ENCODE data around the gene AKT3. TPM values are rescaled to one million over a fixed set of nuclear protein-coding genes. Genes with fewer than 3 reads are reported as not detected.

Gene AKT3
- total and polyA plus RNA-seq, 2 experiments from 2014 or later: 4.5 to 18.5 TPM

DNA sequence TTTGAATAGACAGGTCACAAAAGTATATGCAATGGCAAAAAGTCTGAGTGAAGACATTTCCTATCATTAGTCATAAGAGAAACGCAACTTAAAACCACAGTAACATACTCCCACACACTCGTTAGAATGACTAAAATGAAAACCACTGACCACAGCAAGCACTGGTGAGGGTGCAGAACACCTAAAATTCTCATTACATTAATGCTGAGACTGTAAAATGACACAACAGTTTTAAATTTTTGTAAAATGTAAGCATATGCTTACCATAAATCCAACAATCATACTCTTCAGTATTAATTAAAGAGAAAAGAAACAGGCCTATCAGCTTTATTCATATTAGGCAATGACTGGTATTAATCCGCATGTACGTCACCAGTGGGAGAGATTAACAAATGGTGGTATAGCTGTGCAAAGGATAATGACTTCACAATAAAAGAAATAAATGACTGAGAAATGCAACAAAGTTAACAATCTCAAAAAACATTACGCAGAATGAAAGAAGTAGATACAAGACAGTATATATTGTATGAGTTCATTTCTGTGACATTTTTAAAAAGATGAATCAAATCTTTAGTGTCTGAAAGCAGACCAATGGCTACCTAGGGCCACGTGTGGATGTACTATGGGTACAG, 253.5 kb downstream of the AKT3 start:
- ATAC-seq (no peak), DNase-seq (ENCODE audit: low spot score) (no peak)
- H3K4me3 Mint-ChIP-seq: no peak overlapping the region
- no peaks in the 10 kb centered on the region for H3K4me1 ChIP-seq (ENCODE audit: insufficient read depth)
- no peak overlapping the region for H2AFZ ChIP-seq
- no peaks in the 10 kb centered on the region for H3K79me2 ChIP-seq (replicated peaks; ENCODE audit: insufficient read depth)
- H3K27me3 ChIP-seq (ENCODE audit: insufficient read depth): no peaks in the 10 kb centered on the region
- H3K9me3 Mint-ChIP-seq: peaks cover 3% of the 10 kb centered on the region; the same call in 2 of the 3 replicates
- no peak overlapping the region for H3K4me3 ChIP-seq
- no peaks in the 10 kb centered on the region for H3K36me3 ChIP-seq (ENCODE audit: insufficient read depth)
- H3K36me3 Mint-ChIP-seq (ENCODE audit: low read depth): peaks cover 5% of the 10 kb centered on the region; the same call in 2 of the 3 replicates
- no peaks in the 10 kb centered on the region for H3K9me2 ChIP-seq (ENCODE audit: insufficient read depth)
- H3F3A ChIP-seq (replicated peaks; ENCODE audit: low read depth): no peaks in the 10 kb centered on the region
- no peak overlapping the region for H3K27ac Mint-ChIP-seq
- no peak overlapping the region for H3K4me2 ChIP-seq
- no peak overlapping the region for H3K27ac ChIP-seq (ENCODE audit: low read depth)
- no peaks in the 10 kb centered on the region for H4K20me1 ChIP-seq (replicated peaks; ENCODE audit: insufficient read depth)
- H3K4me1 Mint-ChIP-seq: no peaks in the 10 kb centered on the region
- TF ChIP-seq REST (IDR thresholded peaks at IDR 0.05; ENCODE audit: unreplicated experiment): no peak
- no peaks in the 10 kb centered on the region for H3K27me3 Mint-ChIP-seq (ENCODE audit: insufficient read depth, low read depth, poor library complexity)

- Histone ChIP-seq H3K27me3 (ENCODE audit: insufficient read depth) (no peaks in the 10 kb centered on the region), H3K4me3 (no peak overlapping the region), H4K20me1 (replicated peaks; ENCODE audit: insufficient read depth) (no peaks in the 10 kb centered on the region), H3K9me2 (ENCODE audit: insufficient read depth) (no peaks in the 10 kb centered on the region), H3K36me3 (ENCODE audit: insufficient read depth) (no peaks in the 10 kb centered on the region), H3K4me2 (no peak overlapping the region), H2AFZ (no peak overlapping the region), H3F3A (replicated peaks; ENCODE audit: low read depth) (no peaks in the 10 kb centered on the region), H3K4me1 (ENCODE audit: insufficient read depth) (no peaks in the 10 kb centered on the region), H3K79me2 (replicated peaks; ENCODE audit: insufficient read depth) (no peaks in the 10 kb centered on the region), H3K27ac (ENCODE audit: low read depth) (no peak overlapping the region)
- ATAC-seq (no peak), DNase-seq (ENCODE audit: low spot score) (no peak)
- no peak overlapping the region for H3K4me3 Mint-ChIP-seq
- TF ChIP-seq EZH2 (IDR thresholded peaks at IDR 0.05; ENCODE audit: low read depth, unreplicated experiment) (no peak), CREB1 (CRISPR knock-in tag; IDR thresholded peaks at IDR 0.05; ENCODE audit: low read depth) (no peak), ZNF331 (CRISPR knock-in tag; IDR thresholded peaks at IDR 0.05; ENCODE audit: low read depth) (no peak), JUNB (IDR thresholded peaks at IDR 0.05; ENCODE audit: unreplicated experiment) (no peak), CTCF (conservative IDR thresholded peaks at IDR 0.05; ENCODE audit: low read depth in 2 of 2) (no peak)
- TF ChIP-seq, protein P1, sequence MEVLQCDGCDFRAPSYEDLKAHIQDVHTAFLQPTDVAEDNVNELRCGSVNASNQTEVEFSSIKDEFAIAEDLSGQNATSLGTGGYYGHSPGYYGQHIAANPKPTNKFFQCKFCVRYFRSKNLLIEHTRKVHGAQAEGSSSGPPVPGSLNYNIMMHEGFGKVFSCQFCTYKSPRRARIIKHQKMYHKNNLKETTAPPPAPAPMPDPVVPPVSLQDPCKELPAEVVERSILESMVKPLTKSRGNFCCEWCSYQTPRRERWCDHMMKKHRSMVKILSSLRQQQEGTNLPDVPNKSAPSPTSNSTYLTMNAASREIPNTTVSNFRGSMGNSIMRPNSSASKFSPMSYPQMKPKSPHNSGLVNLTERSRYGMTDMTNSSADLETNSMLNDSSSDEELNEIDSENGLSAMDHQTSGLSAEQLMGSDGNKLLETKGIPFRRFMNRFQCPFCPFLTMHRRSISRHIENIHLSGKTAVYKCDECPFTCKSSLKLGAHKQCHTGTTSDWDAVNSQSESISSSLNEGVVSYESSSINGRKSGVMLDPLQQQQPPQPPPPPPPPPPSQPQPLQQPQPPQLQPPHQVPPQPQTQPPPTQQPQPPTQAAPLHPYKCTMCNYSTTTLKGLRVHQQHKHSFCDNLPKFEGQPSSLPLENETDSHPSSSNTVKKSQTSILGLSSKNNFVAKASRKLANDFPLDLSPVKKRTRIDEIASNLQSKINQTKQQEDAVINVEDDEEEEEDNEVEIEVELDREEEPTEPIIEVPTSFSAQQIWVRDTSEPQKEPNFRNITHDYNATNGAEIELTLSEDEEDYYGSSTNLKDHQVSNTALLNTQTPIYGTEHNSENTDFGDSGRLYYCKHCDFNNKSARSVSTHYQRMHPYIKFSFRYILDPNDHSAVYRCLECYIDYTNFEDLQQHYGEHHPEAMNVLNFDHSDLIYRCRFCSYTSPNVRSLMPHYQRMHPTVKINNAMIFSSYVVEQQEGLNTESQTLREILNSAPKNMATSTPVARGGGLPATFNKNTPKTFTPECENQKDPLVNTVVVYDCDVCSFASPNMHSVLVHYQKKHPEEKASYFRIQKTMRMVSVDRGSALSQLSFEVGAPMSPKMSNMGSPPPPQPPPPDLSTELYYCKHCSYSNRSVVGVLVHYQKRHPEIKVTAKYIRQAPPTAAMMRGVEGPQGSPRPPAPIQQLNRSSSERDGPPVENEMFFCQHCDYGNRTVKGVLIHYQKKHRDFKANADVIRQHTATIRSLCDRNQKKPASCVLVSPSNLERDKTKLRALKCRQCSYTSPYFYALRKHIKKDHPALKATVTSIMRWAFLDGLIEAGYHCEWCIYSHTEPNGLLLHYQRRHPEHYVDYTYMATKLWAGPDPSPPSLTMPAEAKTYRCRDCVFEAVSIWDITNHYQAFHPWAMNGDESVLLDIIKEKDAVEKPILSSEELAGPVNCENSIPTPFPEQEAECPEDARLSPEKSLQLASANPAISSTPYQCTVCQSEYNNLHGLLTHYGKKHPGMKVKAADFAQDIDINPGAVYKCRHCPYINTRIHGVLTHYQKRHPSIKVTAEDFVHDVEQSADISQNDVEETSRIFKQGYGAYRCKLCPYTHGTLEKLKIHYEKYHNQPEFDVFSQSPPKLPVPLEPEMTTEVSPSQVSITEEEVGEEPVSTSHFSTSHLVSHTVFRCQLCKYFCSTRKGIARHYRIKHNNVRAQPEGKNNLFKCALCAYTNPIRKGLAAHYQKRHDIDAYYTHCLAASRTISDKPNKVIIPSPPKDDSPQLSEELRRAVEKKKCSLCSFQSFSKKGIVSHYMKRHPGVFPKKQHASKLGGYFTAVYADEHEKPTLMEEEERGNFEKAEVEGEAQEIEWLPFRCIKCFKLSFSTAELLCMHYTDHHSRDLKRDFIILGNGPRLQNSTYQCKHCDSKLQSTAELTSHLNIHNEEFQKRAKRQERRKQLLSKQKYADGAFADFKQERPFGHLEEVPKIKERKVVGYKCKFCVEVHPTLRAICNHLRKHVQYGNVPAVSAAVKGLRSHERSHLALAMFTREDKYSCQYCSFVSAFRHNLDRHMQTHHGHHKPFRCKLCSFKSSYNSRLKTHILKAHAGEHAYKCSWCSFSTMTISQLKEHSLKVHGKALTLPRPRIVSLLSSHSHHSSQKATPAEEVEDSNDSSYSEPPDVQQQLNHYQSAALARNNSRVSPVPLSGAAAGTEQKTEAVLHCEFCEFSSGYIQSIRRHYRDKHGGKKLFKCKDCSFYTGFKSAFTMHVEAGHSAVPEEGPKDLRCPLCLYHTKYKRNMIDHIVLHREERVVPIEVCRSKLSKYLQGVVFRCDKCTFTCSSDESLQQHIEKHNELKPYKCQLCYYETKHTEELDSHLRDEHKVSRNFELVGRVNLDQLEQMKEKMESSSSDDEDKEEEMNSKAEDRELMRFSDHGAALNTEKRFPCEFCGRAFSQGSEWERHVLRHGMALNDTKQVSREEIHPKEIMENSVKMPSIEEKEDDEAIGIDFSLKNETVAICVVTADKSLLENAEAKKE (CRISPR knock-in tag; IDR thresholded peaks at IDR 0.05): no peak
- H3K36me3 Mint-ChIP-seq (ENCODE audit: low read depth): no peaks in the 10 kb centered on the region
- H3K9me3 Mint-ChIP-seq: no peaks in the 10 kb centered on the region
- H3K27me3 Mint-ChIP-seq (ENCODE audit: insufficient read depth, low read depth, poor library complexity): no peaks in the 10 kb centered on the region
- no peaks in the 10 kb centered on the region for H3K4me1 Mint-ChIP-seq
- H3K27ac Mint-ChIP-seq: no peak overlapping the region
Observed at GRCh38 chr1:243595527-243596210, 254.4 kb downstream of the AKT3 start.

Measured in GM23338 (cell line).